ENCODE data around the gene DNPH1.

Gene DNPH1, protein sequence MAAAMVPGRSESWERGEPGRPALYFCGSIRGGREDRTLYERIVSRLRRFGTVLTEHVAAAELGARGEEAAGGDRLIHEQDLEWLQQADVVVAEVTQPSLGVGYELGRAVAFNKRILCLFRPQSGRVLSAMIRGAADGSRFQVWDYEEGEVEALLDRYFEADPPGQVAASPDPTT

GRCh38 chr6:43228951-43229802, at the start of gene DNPH1:
Gene DNPH1, minus strand, starts transcription at chr6:43229481. Its CDS starts 25 bp downstream, at chr6:43229456.
- H3K27ac ChIP-seq (ENCODE audit: low read length): no peak within 1 kb of the TSS

GRCh38 chr6:43278524-43279078, 49.3 kb upstream of the DNPH1 start:
- Histone ChIP-seq H3K27ac (ENCODE audit: low read length) (no peak overlapping the region), H3K4me3 (ENCODE audit: low read length) (no peak overlapping the region), H3K9me3 (ENCODE audit: control insufficient read depth, low read depth, low read length) (no peaks in the 10 kb centered on the region), H3K27me3 (ENCODE audit: control insufficient read depth, insufficient read depth, low read length) (peaks cover 36% of the 10 kb centered on the region), H3K36me3 (ENCODE audit: control insufficient read depth, low read depth, low read length) (no peaks in the 10 kb centered on the region), H3K4me1 (ENCODE audit: control insufficient read depth, low read depth, low read length) (peaks cover 9% of the 10 kb centered on the region), H3K9ac (ENCODE audit: low read length) (no peak overlapping the region)

More at GRCh38 chr6:43228951-43229802, at the start of gene DNPH1:
- H3K27me3 ChIP-seq (ENCODE audit: control insufficient read depth, insufficient read depth, low read length): peaks cover 23% of the 10 kb centered on the region
- no peaks in the 10 kb centered on the region for H3K4me1 ChIP-seq (ENCODE audit: control insufficient read depth, low read depth, low read length)
- H3K9me3 ChIP-seq (ENCODE audit: control insufficient read depth, low read depth, low read length): no peaks in the 10 kb centered on the region
- peaks cover under 1% of the 10 kb centered on the region for H3K36me3 ChIP-seq (ENCODE audit: control insufficient read depth, low read depth, low read length)
- H3K4me3 ChIP-seq (ENCODE audit: low read length): peak within 1 kb of the TSS; percentile 63
- peak within 1 kb of the TSS; percentile 69 for H3K9ac ChIP-seq (ENCODE audit: low read length)

DNA sequence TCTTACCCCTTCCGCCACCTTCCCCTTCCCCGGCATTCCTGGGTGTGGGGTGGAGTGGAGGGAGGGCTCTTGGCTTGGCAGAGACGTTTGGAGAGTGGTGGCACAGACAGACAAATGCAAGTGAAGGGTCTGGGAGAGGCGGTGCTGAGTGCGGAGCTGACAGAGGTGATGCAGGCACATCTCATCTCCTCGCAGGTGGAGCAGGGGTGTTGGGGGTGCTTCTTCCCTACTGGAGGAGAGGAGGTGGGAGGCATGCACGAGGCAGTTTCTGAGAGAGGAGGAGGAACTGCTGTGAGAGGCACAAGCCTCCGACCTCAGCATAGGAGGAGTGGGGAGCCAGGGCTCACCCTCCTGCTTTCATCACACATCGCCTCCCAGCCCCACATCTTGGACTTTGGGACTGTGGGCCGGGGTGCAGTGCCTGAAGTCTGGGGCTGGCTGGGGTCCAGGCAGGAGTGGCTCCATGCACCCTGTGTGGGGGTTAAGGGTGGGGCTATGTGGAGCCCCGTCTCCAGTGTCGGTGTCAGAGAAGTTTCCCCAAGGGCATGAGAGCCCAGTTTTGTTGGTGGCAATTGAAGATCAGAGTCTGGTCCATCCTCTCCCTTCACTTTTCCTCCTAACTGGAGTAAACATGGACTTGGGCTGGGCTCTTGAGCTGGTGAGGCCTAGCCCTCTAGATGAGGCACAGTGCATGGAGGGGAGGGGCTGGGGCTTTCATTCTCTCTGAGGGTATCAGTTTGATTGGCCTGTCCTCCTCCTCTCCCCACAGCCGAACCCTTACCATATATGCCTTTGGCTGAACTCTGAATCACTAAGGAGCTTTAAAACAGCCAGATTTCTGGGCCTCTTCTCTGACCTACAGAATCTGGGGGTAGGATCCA, 48.6 kb upstream of the DNPH1 start:
- Histone ChIP-seq H3K9ac (ENCODE audit: low read length) (no peak overlapping the region), H3K4me3 (ENCODE audit: low read length) (no peak overlapping the region), H3K4me1 (ENCODE audit: control insufficient read depth, low read depth, low read length) (peaks cover 9% of the 10 kb centered on the region)

DNA sequence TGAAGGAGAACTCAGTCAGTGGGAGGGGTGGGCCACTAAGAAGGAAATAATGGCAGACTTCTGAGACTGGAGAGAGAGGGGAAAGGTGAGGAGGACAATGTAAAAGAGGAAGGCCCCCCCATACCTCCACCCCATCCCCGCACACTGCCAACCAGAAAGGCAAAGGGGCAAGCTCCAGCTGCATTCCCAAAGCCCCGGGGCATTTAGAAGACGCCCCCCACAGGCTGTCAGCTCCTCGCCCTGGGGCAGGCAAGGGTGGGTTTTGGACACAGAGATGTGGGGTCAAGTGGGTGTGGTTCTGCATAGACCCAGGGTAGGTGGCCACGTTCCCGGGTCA, 48.0 kb upstream of the DNPH1 start:
- peaks cover 42% of the 10 kb centered on the region for H3K27me3 ChIP-seq (ENCODE audit: control insufficient read depth, insufficient read depth, low read length)
- H3K4me3 ChIP-seq (ENCODE audit: low read length): no peak overlapping the region
- no peak overlapping the region for H3K27ac ChIP-seq (ENCODE audit: low read length)
- no peak overlapping the region for H3K9ac ChIP-seq (ENCODE audit: low read length)
- no peaks in the 10 kb centered on the region for H3K36me3 ChIP-seq (ENCODE audit: control insufficient read depth, low read depth, low read length)
- H3K4me1 ChIP-seq (ENCODE audit: control insufficient read depth, low read depth, low read length): peaks cover 9% of the 10 kb centered on the region
- no peaks in the 10 kb centered on the region for H3K9me3 ChIP-seq (ENCODE audit: control insufficient read depth, low read depth, low read length)

More for the DNA sequence above, 48.6 kb upstream of the DNPH1 start:
- no peaks in the 10 kb centered on the region for H3K36me3 ChIP-seq (ENCODE audit: control insufficient read depth, low read depth, low read length)
- H3K9me3 ChIP-seq (ENCODE audit: control insufficient read depth, low read depth, low read length): no peaks in the 10 kb centered on the region
- H3K27me3 ChIP-seq (ENCODE audit: control insufficient read depth, insufficient read depth, low read length): peaks cover 42% of the 10 kb centered on the region
- no peak overlapping the region for H3K27ac ChIP-seq (ENCODE audit: low read length)

GRCh38 chr6:43276577-43277305, 47.5 kb upstream of the DNPH1 start:
- Histone ChIP-seq H3K9me3 (ENCODE audit: control insufficient read depth, low read depth, low read length) (no peaks in the 10 kb centered on the region), H3K36me3 (ENCODE audit: control insufficient read depth, low read depth, low read length) (no peaks in the 10 kb centered on the region), H3K4me3 (ENCODE audit: low read length) (peak overlapping the region; percentile 56), H3K27me3 (ENCODE audit: control insufficient read depth, insufficient read depth, low read length) (peaks cover 42% of the 10 kb centered on the region), H3K4me1 (ENCODE audit: control insufficient read depth, low read depth, low read length) (peaks cover 9% of the 10 kb centered on the region), H3K9ac (ENCODE audit: low read length) (no peak overlapping the region), H3K27ac (ENCODE audit: low read length) (no peak overlapping the region)

DNA sequence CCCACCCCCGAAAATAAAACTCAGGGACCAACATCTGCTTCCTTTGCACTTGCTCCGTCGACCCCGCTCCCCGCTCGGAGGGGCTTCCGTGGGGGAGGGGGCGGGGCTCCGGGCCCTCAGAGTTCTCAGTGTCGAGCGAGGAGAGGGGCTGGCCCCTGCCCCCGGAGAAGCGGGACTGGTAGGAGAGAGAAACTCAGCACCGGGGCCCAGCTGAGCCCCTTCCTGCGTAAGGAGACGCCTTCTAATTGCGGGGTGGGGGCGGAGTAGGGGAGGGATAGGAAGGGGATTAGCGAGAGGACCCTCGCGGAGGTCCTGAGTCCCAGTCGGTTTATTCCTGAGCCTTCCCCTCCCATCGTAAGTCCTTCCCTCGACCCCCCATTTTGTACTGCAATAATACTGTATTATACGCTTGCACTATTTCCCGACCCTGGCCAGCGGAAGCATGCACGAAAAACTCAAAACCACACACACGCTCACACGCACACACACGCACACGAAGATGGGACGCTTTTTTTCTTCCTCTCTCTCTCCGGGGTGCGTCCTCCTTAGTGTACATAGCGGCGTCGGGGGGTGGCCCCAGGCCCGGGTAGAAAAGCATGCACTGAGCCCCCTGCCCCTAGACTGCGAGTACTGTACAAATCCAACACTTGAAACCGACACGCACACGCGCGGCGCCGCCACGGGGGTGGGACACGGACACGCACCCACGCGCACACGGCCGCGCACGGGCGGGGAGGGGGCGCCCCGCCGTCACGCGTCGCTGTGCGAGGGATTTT, 46.7 kb upstream of the DNPH1 start:
- Histone ChIP-seq H3K27ac (ENCODE audit: low read length) (no peak overlapping the region), H3K4me1 (ENCODE audit: control insufficient read depth, low read depth, low read length) (peaks cover 9% of the 10 kb centered on the region), H3K9me3 (ENCODE audit: control insufficient read depth, low read depth, low read length) (no peaks in the 10 kb centered on the region), H3K36me3 (ENCODE audit: control insufficient read depth, low read depth, low read length) (no peaks in the 10 kb centered on the region), H3K27me3 (ENCODE audit: control insufficient read depth, insufficient read depth, low read length) (peaks cover 42% of the 10 kb centered on the region), H3K9ac (ENCODE audit: low read length) (no peak overlapping the region), H3K4me3 (ENCODE audit: low read length) (peak overlapping the region; percentile 56)

DNA sequence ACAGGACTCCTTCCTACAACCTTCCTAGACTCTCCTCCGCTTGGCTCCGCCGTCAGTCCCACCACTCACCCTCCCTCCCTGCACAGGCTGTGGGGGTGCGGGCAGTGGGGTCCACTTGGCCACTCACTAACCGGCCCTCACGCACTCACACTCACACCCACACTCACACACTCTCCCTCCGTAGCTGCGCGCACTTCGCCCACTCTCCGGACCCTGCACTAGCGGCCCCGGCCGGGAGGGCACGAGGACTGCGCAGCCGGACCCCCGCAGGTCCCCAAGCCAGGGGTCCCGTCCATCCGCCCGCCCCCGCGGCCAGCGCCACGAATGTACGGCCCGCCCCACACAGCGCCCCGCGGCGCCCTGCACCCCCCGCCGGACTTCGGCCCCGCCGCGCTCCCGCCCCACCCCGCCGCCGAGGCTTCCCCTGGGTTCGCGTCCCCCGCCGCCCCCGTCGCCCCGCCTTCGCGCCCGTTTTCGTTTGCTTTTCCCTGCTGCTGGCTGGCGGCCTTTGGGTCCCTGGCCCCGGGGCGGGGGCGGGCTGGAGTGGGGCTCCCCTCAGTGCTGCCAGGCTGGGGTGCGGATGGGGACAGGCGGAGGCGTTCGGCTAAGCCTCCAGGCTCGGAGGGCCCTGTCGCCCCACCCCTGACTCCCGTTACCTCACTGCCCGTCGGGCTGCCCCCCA, 45.8 kb upstream of the DNPH1 start:
- H3K27ac ChIP-seq (ENCODE audit: low read length): no peak overlapping the region
- peaks cover 46% of the 10 kb centered on the region for H3K27me3 ChIP-seq (ENCODE audit: control insufficient read depth, insufficient read depth, low read length)
- peak overlapping the region; percentile 56 for H3K4me3 ChIP-seq (ENCODE audit: low read length)
- no peaks in the 10 kb centered on the region for H3K36me3 ChIP-seq (ENCODE audit: control insufficient read depth, low read depth, low read length)
- peaks cover 9% of the 10 kb centered on the region for H3K4me1 ChIP-seq (ENCODE audit: control insufficient read depth, low read depth, low read length)
- H3K9ac ChIP-seq (ENCODE audit: low read length): no peak overlapping the region
- no peaks in the 10 kb centered on the region for H3K9me3 ChIP-seq (ENCODE audit: control insufficient read depth, low read depth, low read length)

DNA sequence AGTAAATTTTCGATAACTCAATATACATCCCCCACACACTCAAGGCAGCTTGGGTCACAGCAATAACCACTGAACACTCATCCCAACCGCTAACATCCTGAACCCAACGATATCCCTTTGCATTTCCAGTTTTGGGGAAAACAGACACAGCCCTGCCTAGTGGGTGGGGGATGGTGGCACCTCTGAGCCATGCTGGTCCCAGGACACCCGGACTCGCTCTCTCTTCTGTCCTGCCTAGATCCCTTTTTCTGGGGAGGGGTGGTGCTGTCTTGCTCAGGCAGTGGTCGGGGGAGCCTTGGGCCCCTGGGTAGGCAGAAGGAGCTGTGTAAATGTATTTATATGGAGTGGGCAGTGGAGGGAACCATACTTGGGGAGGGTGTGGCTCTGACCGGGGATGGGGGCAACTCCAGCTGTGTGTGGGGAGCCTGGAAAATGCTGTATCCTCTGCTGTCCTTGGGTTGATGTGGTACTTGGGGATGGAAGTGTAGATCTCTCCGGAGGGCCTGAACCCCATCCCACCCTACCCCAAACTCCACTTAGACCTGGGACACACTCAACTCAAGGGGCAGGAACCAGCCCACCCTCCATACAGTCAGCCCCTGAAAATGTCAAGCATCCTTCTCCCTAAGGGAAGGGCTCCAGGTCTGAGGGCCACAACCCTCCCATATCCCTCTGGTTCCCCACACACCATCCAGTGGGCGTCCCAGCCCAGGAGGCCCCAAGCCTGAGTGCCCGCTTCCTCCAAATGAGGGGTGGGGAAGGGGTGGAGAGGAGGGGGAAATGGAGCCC, 45.0 kb upstream of the DNPH1 start:
- peaks cover 12% of the 10 kb centered on the region for H3K4me1 ChIP-seq (ENCODE audit: control insufficient read depth, low read depth, low read length)
- H3K9ac ChIP-seq (ENCODE audit: low read length): no peak overlapping the region
- H3K36me3 ChIP-seq (ENCODE audit: control insufficient read depth, low read depth, low read length): no peaks in the 10 kb centered on the region
- H3K27me3 ChIP-seq (ENCODE audit: control insufficient read depth, insufficient read depth, low read length): peaks cover 53% of the 10 kb centered on the region
- peak overlapping the region; percentile 56 for H3K4me3 ChIP-seq (ENCODE audit: low read length)
- no peak overlapping the region for H3K27ac ChIP-seq (ENCODE audit: low read length)
- no peaks in the 10 kb centered on the region for H3K9me3 ChIP-seq (ENCODE audit: control insufficient read depth, low read depth, low read length)

DNA sequence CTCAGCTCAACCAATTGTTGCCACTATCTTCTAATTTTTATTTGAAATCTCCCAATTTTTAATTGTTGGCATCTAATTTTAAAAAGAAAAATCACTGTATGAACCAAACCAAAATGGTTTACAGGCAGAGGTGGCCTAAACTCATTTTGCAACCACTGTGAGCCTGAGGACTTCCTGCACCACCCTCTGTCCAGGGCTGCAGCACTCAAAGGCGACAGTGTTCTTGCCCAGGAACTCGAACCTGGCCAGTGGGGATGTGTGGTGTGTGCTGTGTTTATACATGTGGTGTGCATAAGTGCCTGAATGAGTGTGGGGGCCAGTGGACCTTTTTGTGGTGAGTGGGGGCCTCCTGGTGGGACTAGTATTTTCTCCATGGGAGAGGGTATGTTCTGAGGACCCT, 44.4 kb upstream of the DNPH1 start:
- H3K9ac ChIP-seq (ENCODE audit: low read length): no peak overlapping the region
- H3K36me3 ChIP-seq (ENCODE audit: control insufficient read depth, low read depth, low read length): no peaks in the 10 kb centered on the region
- no peak overlapping the region for H3K4me3 ChIP-seq (ENCODE audit: low read length)
- H3K9me3 ChIP-seq (ENCODE audit: control insufficient read depth, low read depth, low read length): no peaks in the 10 kb centered on the region
- H3K27ac ChIP-seq (ENCODE audit: low read length): no peak overlapping the region
- H3K4me1 ChIP-seq (ENCODE audit: control insufficient read depth, low read depth, low read length): peaks cover 8% of the 10 kb centered on the region
- peaks cover 59% of the 10 kb centered on the region for H3K27me3 ChIP-seq (ENCODE audit: control insufficient read depth, insufficient read depth, low read length)
